ENCODE measurements around the gene CYP4F8.

- TF ChIP-seq CTCF (IDR thresholded peaks at IDR 0.05 in 8 of 11, conservative IDR thresholded peaks at IDR 0.05 in 3 of 11) (no peak), POLR2A (IDR thresholded peaks at IDR 0.05) (no peak)
Measured at GRCh38 chr19:15595069-15595468, 19.9 kb upstream of the CYP4F8 start.

Data from spleen (tissue), 7 donors.